Activated T-helper 9 cell treated with anti-CD3 and anti-CD28 coated beads, Interleukin-2, amount 50 U/mL, for 16 hours (primary cell): ENCODE measurements around the gene ABCC3.

ENCODE experiments used
- DNase-seq: peaks from one replicate; pipeline ENCODE4 v3.0.0-alpha.2; 2020; ENCODE audit warnings: low read depth

Gene ABCC3

DNA sequence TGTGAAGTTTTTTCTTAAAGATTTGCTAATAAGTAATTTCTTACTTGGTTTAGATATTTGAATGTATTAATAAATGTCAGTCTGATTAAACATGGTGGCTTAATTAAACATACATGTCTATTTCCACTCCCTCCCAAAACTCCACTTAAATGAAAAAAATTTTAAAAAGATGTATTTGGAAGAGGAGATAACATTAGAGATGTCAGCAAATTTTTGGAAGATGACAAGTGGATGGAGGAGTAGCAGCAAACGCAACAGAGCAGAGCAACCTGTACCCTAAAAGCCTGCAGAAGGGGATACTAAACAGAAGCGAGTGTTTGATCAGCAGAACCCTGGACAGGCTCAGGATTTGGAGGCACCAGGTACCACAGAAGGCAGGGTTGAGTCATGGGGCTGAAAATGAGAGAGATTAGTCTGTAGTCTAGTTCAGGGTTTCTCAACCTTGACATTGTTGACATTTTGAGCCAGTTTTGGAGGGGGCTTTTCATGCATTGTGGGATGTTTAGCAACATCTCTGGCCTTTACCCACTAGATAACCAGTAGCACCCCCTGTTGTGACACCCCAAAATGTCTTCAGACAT is 102.5 kb downstream of the ABCC3 start:
- no peak for DNase-seq

DNA sequence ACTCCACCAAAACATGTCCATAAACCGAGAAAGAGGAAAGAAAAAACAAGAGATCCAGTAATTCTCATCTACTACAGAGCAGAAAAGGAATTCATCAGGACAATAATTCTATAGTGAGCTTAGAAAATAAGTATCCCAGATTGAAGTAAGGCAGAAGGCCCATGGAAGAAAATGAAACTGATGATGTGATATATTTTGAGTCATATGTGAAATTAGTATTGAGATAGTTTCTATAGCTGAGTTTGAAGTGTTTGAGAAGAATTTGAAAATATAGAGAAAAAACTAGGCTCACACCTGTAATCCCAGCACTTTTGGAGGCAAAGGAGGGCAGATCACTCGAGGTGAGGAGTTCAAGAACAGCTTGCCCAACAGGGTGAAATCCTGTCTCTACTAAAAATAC is 104.4 kb downstream of the ABCC3 start:
- no peak for DNase-seq
